Prostate gland (tissue), 2 donors: Measurements from ENCODE around the gene MUC7.

Source experiments
- CTCF ChIP-seq, 4 experiments: fragments of 200-600 bp in 2 of 4; fragments of 450-650 bp in 2 of 4; sonication (generic) in 2 of 4; IDR thresholded peaks; 1 replicate in 3 of 4; 2 replicates in 1 of 4; pipeline ENCODE4 v1.5.1; 2016 to 2019; ENCODE audit warnings: antibody characterized with exemption in 4 of 4, mild to moderate bottlenecking in 2 of 4, moderate library complexity in 2 of 4
- POLR2A ChIP-seq: fragments of 450-650 bp; IDR thresholded peaks from one replicate; pipeline ENCODE4 v1.6.1; 2016; ENCODE audit warnings: antibody characterized with exemption, mild to moderate bottlenecking

- no peak for TF ChIP-seq CTCF (IDR thresholded peaks at IDR 0.05)
- TF ChIP-seq POLR2A = no peak
Observed at GRCh38 chr4:70442474-70442873, 29.5 kb upstream of the MUC7 start.
